Aorta (tissue), 5 donors: ENCODE results near the gene DOHH. TPM values are rescaled to one million over a fixed set of nuclear protein-coding genes. Genes with fewer than 3 reads are reported as not detected.

ENCODE experiments used
- ATAC-seq: fragments of 200-7000 bp; cut with Tn5 transposase; one replicate; pipeline ENCODE4 v1.9.1; 2022; ENCODE audit warnings: moderate library complexity; ENCODE audit not compliant: low FRiP score
- DNase-seq, 2 donors: peaks; one replicate each; pipeline ENCODE4 v3.0.0-alpha.2; 2020
- H3K27ac ChIP-seq, 2 donors: one replicate each; pipeline ENCODE4 v1.5.1; 2013; ENCODE audit warnings: low read length in 2 of 2, mild to moderate bottlenecking in 2 of 2, moderate library complexity in 2 of 2, control low read depth in 1 of 2, inconsistent platforms in 1 of 2, low read depth in 1 of 2
- H3K27me3 ChIP-seq, 2 donors: one replicate each; pipeline ENCODE4 v1.6.1; 2013; ENCODE audit warnings: control low read depth in 1 of 2, low read length in 1 of 2, mild to moderate bottlenecking in 1 of 2, moderate library complexity in 1 of 2; ENCODE audit not compliant: insufficient read depth in 2 of 2, control insufficient read depth in 1 of 2
- H3K36me3 ChIP-seq, 2 donors: one replicate each; pipeline ENCODE4 v1.6.1; 2013; ENCODE audit warnings: control low read depth in 1 of 2, low read length in 1 of 2, mild to moderate bottlenecking in 1 of 2; ENCODE audit not compliant: insufficient read depth in 2 of 2, control insufficient read depth in 1 of 2
- H3K4me1 ChIP-seq, 2 donors: one replicate each; pipeline ENCODE4 v1.6.1; 2013; ENCODE audit warnings: low read length in 2 of 2, control low read depth in 1 of 2, mild to moderate bottlenecking in 1 of 2, moderate library complexity in 1 of 2; ENCODE audit not compliant: insufficient read depth in 2 of 2, control insufficient read depth in 1 of 2
- H3K4me3 ChIP-seq, 2 donors: one replicate each; pipeline ENCODE4 v1.5.1; 2013; ENCODE audit warnings: low read length in 2 of 2, control low read depth in 1 of 2, mild to moderate bottlenecking in 1 of 2
- H3K9me3 ChIP-seq: one replicate; pipeline ENCODE4 v1.6.1; 2013; ENCODE audit warnings: mild to moderate bottlenecking, low read length; ENCODE audit not compliant: control insufficient read depth
- WGBS, 2 donors: extraction: QIAGEN DNeasy Blood & Tissue Kit; methylation state at CpG; one replicate each; pipeline ENCODE4 v1.1.7; 2013; 5-methylcytosine and 5-hydroxymethylcytosine counted together
- intact Hi-C, 2 donors: fragments of 100-400 bp; cut with DNase I; formaldehyde crosslinking; loops; one replicate each; pipeline versions ENCODE4 v1.14.2 to v1.15.0; 2022
- polyA plus RNA-seq, 2 donors: library from polyadenylated mRNA; stranded (reverse); fragments of 200-250 nt; gene quantifications; one replicate each; pipeline ENCODE4 v1.2.3, GENCODE V29; 2013
- total RNA-seq, 2 donors: library from RNA; stranded (reverse); fragmentation: NEBNext Ultra II Directional; extraction: Animal tissue kit (Norgen Biotek cat#: 25700); gene quantifications; one replicate each; pipeline ENCODE4 v1.2.1, GENCODE V29; 2021
- donor health status: healthy with polysubstance abuse.
- donor health status: Bipolar disorder and iron deficiency.
- donor health status: DM: no; HTN: no; CAD: no.
- donor health status: DM: no; HTN: no; CAD: no.
- donor health status: DM: yes; HTN: yes; CAD: no.

Gene DOHH
- total and polyA plus RNA-seq, 4 donors: 6.1 to 11.5 (median 7.4) TPM

DNA sequence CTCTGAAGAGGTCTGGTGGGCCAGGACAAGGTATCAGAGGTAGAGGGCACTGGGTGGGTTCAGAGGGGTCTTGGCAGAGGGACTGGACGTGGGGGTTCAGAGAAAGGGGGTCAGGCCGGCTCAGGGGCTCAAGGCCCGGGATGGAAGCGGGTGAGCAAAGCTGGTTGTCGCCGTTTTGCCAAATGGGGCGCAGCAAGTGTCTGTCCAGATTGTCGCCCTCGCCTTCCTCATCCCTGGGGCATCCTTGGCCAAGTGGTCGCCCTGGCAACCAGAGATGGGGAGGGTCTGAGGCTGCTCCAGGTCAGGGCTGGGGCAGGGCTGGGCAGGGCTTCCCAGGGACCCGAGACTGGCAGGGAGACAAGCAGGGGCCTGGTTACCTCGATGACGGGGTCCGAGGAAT is 6.8 kb downstream of the DOHH start:
- Histone ChIP-seq H3K36me3 (no peaks in the 10 kb centered on the region), H3K4me3 (no peak overlapping the region), H3K27ac (no peak overlapping the region), H3K27me3 (no peaks in the 10 kb centered on the region), H3K9me3 (no peaks in the 10 kb centered on the region), H3K4me1 (no peaks in the 10 kb centered on the region)
- intact Hi-C loops: no loop called here
- DNase-seq: no peak
- no peak for ATAC-seq
- WGBS, 2 donors: 93 to 96% methylated on average over 14 of the region's 14 CpGs

DNA sequence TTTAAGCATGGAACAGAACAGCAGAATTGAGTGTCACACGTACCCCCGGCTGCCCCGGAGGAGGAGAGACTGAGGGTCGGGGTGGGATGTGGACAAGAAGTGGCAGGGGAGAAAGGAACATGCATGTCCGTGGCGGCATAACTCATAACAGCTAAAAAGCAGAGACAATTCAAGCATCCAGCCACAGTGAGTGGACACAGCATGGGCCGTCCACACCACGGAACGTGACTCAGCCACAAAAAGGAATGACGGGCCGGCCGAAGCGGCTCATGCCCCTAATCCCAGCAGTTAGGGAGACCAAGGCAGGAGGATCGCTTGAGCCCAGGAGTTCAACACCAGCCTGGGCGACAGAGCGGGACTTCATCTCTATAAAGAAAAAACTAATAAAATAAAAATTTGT is 7.6 kb downstream of the DOHH start:
- Histone ChIP-seq H3K27ac (no peak overlapping the region), H3K36me3 (no peaks in the 10 kb centered on the region), H3K9me3 (no peaks in the 10 kb centered on the region), H3K4me1 (no peaks in the 10 kb centered on the region), H3K27me3 (no peaks in the 10 kb centered on the region), H3K4me3 (no peak overlapping the region)
- DNase-seq: no peak
- 92 to 93% methylated on average over 16 of the region's 16 CpGs for WGBS, 2 donors
- ATAC-seq: no peak
- intact Hi-C loops: no loop called here

DNA sequence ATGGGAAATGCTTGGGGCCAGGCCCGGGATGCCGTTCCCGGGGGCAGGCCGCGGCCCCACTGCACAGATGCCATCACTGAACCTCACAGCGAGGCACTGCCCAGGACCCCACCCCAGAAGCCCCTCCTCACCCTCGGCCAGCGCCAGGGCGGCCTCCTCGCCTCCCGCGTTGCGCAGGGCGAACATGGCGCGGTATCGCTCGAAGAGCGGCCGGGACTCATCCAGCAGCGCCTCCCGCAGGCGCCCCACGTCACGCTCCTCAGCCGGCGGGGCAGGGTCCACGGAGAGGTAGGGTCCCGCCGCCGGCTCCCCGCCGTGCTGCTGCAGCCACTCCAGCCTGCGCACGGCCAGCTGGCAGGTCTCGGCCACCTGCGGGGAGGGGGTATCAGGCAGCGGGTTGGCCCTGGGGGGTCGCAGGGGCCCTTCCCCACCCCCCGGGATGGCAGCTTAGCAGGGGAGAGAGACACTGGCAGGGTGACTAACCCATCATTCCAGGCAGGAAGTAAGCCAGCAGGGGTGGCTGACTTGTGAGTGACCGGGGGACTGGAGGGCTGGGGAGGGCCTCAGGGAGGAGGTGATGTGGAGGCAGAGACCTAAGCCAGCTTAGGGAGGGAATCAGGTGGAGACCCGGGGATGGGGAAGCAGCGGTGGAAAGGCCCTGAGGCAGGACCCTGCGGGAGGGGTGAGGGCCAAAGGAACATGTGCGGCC is 8.2 kb downstream of the DOHH start:
- intact Hi-C loops: no loop called here
- no peaks in the 10 kb centered on the region for H3K27me3 ChIP-seq
- no peaks in the 10 kb centered on the region for H3K4me1 ChIP-seq
- no peak for DNase-seq
- no peak for ATAC-seq
- no peaks in the 10 kb centered on the region for H3K9me3 ChIP-seq
- 94% methylated on average over 45 of the region's 45 CpGs for WGBS, 2 donors
- H3K36me3 ChIP-seq: no peaks in the 10 kb centered on the region
- no peak overlapping the region for H3K4me3 ChIP-seq
- no peak overlapping the region for H3K27ac ChIP-seq

DNA sequence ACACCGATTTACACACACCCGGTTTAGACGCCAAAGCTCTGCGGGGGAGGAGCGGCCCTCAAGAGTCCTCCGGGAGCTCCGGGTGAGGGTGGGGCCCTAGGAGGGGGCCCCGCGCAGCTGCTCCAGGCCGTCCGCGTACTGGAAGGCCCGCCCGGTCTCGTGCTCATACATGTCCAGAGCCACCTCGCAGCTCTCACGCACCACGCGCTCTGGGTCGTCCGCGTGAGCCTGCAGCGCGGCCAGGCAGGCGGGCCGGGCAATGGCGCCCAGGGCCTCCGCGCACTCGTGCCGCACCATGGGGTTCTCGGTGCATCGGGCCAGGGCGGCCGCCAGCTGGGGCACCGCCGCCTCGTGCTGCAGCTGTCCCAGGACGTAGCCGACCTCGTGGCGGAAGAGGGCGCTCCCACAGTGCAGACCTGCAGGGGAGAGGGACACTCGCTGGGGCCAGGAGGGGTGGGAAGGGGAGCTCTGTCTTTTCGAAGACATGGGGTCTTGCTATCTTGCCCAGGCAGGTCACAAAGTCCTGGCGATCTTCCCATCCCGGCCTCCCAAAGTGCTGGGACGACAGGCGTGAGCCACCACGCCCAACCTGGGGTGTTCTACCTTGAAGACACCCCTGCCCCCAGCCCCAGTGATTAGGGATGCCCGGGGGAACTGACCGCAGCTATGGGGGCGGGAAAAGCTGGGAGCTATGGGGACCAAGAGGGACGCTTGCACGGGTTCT is 8.9 kb downstream of the DOHH start:
- H3K36me3 ChIP-seq: no peaks in the 10 kb centered on the region
- no peak for ATAC-seq
- H3K9me3 ChIP-seq: no peaks in the 10 kb centered on the region
- H3K4me1 ChIP-seq: no peaks in the 10 kb centered on the region
- WGBS, 2 donors: 95% methylated on average over 55 of the region's 55 CpGs
- H3K27ac ChIP-seq: no peak overlapping the region
- H3K4me3 ChIP-seq: no peak overlapping the region
- no peak for DNase-seq
- intact Hi-C loops: no loop called here
- no peaks in the 10 kb centered on the region for H3K27me3 ChIP-seq

DNA sequence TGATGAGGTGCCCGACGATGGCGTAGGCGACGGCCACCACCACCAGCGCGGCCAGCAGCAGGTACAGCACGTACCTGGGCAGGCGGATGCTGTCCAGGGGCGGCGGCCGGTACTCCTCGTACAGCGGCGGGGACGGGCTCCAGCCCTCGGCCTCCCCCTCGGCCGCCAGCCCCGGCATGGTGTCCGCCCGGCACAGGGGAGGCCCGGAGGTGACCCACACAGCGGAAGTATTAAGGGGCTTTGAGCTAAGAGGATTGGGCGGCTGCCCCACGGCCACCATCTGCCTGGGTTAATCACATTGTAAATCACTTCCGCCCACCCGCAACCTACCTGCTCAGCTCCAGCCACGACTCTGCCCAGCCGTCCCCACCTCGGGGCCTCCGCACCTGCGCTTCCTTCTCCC is 17.2 kb downstream of the DOHH start, which contains the start of gene SMIM44:
Gene SMIM44 (minus strand): TSS at position 216 of the 403 bp plus-strand sequence. CDS start 38 bp downstream, at position 178.
- no peaks in the 10 kb centered on the region for H3K27me3 ChIP-seq
- intact Hi-C loops: no loop called here
- no peak for DNase-seq
- H3K27ac ChIP-seq: no peak within 1 kb of the TSS
- H3K36me3 ChIP-seq: no peaks in the 10 kb centered on the region
- no peak for ATAC-seq
- H3K4me3 ChIP-seq: no peak within 1 kb of the TSS
- WGBS, 2 donors: 71 to 73% methylated on average over 23 to 33 of the region's 33 CpGs
- no peaks in the 10 kb centered on the region for H3K9me3 ChIP-seq
- no peaks in the 10 kb centered on the region for H3K4me1 ChIP-seq

DNA sequence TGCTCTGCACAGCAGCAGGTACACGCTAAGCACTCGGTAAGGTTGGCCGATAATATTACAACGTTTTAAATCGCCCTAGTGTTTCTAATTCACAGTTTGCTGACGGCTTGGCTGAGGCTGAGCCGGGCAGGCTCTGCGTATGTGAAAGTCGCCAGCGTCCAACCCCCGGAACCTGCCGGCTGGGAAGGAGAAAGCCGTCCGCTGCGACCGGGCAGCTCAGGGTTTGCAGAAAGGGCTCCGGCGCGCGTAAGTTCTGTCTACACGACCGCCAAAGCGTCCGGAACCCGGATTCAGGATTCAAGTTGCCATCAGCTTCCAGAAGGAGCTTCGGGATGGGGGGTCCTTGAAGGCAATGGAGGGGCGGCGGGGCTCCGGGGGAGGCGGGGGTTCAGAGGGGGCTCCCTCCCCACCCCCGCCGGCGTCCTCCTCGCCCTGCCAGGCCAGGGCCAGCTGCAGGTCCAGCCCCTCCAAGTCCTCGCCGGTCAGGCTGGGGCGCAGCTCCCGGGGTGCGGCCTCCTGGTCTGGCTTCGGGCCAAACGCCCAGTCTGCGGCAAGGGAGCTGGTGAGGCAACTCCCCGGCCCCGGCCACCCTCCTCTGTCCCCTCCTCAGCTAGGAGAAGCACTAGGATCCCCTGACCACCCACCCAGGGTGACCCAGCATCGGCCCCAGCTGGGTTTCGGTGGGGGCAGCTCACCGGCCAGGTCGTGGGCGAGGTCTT is 17.8 kb downstream of the DOHH start:
- Histone ChIP-seq H3K27me3 (no peaks in the 10 kb centered on the region), H3K9me3 (no peaks in the 10 kb centered on the region), H3K4me1 (no peaks in the 10 kb centered on the region), H3K27ac (no peak overlapping the region), H3K4me3 (no peak overlapping the region), H3K36me3 (no peaks in the 10 kb centered on the region)
- 64 to 65% methylated on average over 41 to 49 of the region's 49 CpGs for WGBS, 2 donors
- ATAC-seq (no peak), DNase-seq (no peak)
- intact Hi-C loops: no loop called here

DNA sequence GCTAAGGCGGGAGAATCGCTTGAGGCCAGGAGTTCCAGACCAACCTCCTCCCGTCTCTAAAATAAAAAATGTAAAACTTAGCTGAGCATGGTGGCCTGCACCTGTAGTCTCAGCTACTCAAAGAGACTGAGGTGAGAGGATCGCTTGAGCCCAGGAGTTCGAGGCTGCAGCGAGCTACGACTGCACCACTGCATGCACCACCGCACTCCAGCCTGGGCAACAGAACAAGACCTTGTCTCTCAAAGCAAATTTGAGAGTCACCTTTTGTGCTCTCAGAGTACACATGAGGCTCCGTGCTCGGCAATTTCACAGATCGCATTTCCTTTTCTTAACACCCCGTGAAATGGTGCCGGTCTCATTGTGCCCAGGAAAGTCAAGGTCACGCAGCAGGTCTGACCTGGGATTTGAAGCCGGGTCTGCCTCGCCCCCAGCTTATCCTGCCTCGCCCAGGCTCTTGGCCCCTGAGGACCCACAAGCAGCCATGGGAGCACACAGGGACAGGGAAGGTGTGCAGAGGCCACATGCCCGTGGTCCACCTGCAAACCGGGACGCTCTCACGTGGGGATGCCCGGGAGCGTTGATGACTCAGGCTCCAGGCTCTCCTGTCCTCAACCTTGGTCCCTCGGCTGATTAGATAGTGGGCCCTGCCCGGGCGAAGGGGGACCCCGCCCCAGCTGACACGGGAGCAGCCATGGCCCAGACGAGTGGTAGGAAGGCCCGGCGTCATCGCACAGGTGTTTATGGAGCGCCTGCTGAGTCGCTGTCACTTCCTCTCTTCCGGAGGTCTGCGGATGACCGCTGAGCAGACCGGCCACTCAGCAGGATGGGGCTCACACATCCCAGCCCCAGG is 19.0 kb downstream of the DOHH start:
- H3K27ac ChIP-seq: no peak overlapping the region
- no peaks in the 10 kb centered on the region for H3K9me3 ChIP-seq
- DNase-seq (no peak), ATAC-seq (no peak)
- H3K4me1 ChIP-seq: no peaks in the 10 kb centered on the region
- H3K36me3 ChIP-seq: no peaks in the 10 kb centered on the region
- WGBS, 2 donors: 58 to 59% methylated on average over 38 of the region's 38 CpGs
- no peaks in the 10 kb centered on the region for H3K27me3 ChIP-seq
- intact Hi-C loops: no loop called here
- H3K4me3 ChIP-seq: no peak overlapping the region

DNA sequence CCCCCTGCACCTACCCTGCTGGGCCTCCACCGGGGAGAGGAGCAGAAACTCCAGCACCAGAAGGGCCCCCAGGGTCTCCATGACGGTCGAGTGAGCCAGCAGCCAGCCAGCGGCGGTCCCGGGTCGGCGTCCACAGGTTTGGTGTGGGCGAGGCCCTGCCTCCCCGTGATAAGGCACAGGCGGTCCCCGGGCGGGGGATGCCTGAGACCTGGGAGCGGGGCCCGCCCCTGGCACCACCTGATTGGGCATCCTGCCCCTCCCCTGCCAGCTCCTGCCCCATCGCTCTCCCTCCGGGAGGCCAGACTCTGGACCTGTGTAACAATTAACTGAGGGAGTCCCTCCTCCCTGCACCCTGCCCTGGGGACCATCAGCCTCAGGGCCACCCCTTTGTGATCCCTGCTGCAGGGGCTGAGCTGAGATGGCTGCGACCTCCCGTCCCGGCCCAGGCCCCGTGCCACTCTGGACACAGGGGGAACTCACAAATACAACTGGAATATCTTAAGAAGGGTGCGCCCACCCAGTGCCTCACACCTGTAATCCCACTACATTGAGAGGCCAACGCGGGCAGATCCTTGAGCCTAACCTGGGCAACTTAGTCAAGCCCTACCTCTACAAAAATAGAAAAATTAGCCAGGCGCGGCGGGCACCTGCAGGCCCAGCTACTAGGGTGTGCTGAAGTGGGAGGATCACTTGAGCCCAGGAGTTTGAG is 19.9 kb downstream of the DOHH start, which contains the start of gene SMIM24:
Gene SMIM24 (minus strand): TSS at position 143 of the 709 bp plus-strand sequence. CDS start 62 bp downstream, at position 81.
- H3K36me3 ChIP-seq: no peaks in the 10 kb centered on the region
- intact Hi-C loops: no loop called here
- no peaks in the 10 kb centered on the region for H3K27me3 ChIP-seq
- H3K4me3 ChIP-seq: no peak within 1 kb of the TSS
- H3K9me3 ChIP-seq: no peaks in the 10 kb centered on the region
- DNase-seq (no peak), ATAC-seq (no peak)
- 31 to 41% methylated on average over 25 to 27 of the region's 27 CpGs for WGBS, 2 donors
- H3K4me1 ChIP-seq: no peaks in the 10 kb centered on the region
- H3K27ac ChIP-seq: no peak within 1 kb of the TSS
